H1 (cell line): ENCODE results near the gene PLAC9. TPM values are rescaled to one million over a fixed set of nuclear protein-coding genes. Genes with fewer than 3 reads are reported as not detected.

ENCODE experiments used
- CHD1 ChIP-seq: IDR thresholded peaks from 2 replicates; pipeline ENCODE4 v1.6.1; 2012; ENCODE audit warnings: low read depth, low read length, improper control_type of control experiment
- GTF2F1 ChIP-seq: IDR thresholded peaks from 2 replicates; pipeline ENCODE4 v1.6.1; 2012; ENCODE audit warnings: low read depth, low read length, improper control_type of control experiment, borderline replicate concordance
- polyA plus RNA-seq, 7 experiments: library from polyadenylated mRNA; depleted of rRNA in 3 of 7; stranded (reverse) in 5 of 7; unstranded in 2 of 7; fragments of >200 nt in 5 of 7; fragments of 200-250 nt in 2 of 7; gene quantifications; 1 replicate in 5 of 7; 2 replicates in 1 of 7; 4 replicates in 1 of 7; pipeline versions ENCODE4 v1.2.1 to v1.2.3, GENCODE V29; 2011 to 2013; ENCODE audit warnings: missing spikeins in 2 of 7, mixed read lengths in 2 of 7
- total RNA-seq: library from RNA; stranded (reverse); fragmentation: NEBNext Ultra II Directional; extraction: Animal tissue kit (Norgen Biotek cat#: 25700); gene quantifications from 2 replicates; pipeline ENCODE4 v1.2.1, GENCODE V29; 2021

The PLAC9 gene
- total and polyA plus RNA-seq, 2 of the 8 experiments (the other 6 are each of a cell fraction or from before 2014, with no cell fraction given), result 8.4 to 16.7 TPM

- TF ChIP-seq GTF2F1 (no peak), CHD1 (no peak)
- TF ChIP-seq, all 59 proteins: peak for 2
These were observed 36.3 kb downstream of the PLAC9 start (continued) for GRCh38 chr10:80168679-80169380.
